Measurements from ENCODE around the gene SLC14A1.
"Not testable (repeated sequence)": the region's sequence is repeated elsewhere in the genome, so short reads cannot be mapped to it uniquely, and the experiment has no call there.

SLC14A1 gene

DNA sequence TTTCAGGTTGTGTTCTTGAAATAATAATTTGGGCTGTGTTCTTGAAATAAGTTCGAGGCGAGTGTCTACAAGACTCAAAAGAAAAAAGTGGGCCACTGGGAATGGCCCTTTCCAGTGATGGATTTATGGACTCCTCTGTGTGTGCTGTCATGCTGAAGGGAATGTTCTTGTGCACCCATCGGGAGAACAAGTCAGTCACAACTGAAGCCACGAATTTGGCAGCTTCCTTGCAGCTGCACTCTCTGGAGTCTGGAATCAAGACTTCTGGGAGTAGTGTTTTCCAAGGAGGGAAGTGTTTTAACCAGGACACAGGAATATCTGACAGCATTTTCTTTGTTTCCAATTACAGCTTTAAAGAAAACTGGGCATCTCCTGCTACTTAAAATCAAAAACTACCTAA lies 620 bp downstream of the SLC14A1 start:
- DNase-seq = no peak

GRCh38 chr18:45725336-45725735 lies 1.4 kb downstream of the SLC14A1 start:
- no peak for DNase-seq

DNA sequence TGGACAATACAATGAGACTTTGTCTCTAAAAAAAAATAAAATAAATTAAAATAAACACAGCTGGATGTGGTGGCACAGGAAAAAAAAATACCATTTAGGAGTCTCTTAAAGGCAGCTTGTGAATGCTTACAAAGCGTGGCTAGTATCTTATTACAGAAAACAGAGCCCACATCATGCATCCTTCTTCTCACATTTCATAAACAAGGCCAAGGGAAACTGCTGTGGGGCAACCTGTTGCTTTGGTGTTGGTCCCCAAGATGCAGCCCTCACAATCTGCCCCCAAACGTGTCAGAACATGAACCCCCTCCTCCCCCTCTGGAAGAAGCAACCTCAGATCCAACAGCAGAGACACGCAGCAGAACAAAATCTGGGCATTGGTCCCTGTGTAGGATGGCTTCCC lies 2.6 kb downstream of the SLC14A1 start:
- no peak for DNase-seq

- no peak for DNase-seq
Measured at GRCh38 chr18:45727068-45727467, 3.1 kb downstream of the SLC14A1 start.

GRCh38 chr18:45728336-45729010 lies 4.5 kb downstream of the SLC14A1 start:
- DNase-seq = no peak

DNA sequence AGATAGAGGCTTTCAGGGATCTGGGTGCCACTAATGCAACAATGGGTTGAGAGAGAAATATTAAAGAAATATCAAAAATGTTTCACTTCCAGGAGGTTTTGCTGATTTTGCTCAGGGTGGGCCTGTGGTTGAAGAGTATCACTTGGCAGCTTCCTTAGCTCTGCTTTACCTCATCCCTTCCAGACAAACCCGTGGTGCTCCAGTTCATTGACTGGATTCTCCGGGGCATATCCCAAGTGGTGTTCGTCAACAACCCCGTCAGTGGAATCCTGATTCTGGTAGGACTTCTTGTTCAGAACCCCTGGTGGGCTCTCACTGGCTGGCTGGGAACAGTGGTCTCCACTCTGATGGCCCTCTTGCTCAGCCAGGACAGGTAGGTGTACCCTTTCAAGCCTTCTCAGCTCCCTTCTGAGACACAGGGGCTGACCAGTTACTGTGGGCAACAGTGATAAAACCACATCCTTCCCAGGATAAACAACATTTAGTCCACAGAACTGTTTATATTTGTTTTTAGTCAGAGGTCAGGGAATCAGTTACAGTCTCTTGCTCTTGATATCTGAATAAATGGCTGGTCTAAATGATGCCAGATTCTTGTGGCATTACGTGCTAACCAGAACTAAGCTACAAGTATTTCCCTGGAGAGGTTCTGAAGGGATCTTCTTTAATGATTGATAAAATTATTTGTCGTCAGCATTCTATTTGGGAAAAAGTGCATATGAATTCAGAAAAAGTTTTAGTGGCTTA lies 7.0 kb downstream of the SLC14A1 start:
- DNase-seq = no peak

GRCh38 chr18:45731716-45732115 lies 7.7 kb downstream of the SLC14A1 start:
- no peak for DNase-seq

DNA sequence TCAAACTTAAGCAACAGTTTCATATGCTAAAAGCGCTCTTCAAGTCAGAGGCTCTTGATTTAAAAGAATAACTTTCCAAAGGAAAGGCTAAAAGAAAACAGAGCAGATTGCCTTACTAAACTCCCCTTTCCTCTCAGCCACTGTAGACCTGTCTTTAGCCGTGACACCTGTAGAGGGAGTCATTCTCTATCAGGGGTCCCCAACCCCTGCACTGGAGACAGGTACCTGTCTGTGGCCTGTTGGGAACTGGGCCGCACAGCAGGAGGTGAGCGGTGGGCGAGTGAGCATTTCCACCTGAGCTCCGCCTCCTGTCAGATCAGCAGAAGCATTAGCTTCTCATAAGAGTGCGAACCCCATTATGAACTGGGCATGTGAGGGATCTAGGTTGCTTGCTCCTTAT lies 9.6 kb downstream of the SLC14A1 start:
- DNase-seq = no peak

DNA sequence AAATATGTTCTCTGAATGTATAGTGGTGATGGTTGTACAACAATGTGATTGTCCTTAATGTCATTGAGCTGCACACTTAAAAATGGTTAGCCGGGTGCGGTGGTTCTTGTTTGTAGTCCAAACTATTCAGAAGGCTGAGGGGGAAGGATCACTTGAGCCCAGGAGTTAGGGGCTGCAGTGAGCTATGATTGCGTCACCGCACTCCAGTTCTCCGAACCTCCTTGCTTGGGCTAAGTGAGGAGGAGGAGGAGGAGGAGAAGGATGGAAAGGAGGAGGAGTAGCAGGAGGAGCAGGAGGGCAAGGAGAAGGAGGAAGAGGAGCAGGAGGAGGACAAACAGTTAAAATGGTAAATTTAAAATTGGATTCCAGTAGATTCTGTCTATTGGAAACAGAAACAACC lies 10.5 kb downstream of the SLC14A1 start:
- no peak for DNase-seq

GRCh38 chr18:45734944-45735343 lies 11.0 kb downstream of the SLC14A1 start:
- no peak for DNase-seq

GRCh38 chr18:45738660-45739059 lies 14.7 kb downstream of the SLC14A1 start:
- DNase-seq = no peak

DNA sequence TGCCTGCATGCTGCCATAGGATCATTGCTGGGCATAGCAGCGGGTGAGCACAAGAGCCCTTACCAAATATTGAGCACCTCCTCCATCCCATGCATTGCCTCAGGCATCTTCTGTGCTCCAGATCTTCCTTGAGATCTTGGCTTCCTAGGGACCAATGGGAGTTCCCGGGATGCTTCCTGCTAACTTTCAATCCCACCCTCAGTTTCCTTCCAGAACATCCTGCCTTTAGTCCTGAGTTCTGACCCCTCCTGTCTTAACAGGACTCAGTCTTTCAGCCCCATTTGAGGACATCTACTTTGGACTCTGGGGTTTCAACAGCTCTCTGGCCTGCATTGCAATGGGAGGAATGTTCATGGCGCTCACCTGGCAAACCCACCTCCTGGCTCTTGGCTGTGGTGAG lies 15.3 kb downstream of the SLC14A1 start:
- DNase-seq = no peak

DNA sequence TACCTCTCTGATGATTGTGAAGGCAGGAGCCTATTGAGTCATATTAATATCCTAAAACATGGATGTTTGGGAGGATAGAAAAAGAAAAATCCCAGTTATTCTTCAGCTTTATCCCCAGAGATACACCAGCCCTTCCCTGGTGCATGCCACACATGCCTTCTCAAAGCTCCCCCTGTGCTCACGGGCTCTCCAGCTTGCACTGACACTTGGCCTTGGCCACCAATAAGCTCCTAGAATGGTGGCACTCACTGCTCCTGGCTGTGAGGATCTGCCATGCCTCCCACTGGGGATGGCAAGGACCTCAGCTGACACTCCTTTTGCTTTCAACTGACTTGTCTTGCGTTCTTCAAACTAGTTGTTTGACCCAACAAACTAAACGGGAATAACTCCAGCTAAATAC lies 15.9 kb downstream of the SLC14A1 start:
- DNase-seq = no peak

DNA sequence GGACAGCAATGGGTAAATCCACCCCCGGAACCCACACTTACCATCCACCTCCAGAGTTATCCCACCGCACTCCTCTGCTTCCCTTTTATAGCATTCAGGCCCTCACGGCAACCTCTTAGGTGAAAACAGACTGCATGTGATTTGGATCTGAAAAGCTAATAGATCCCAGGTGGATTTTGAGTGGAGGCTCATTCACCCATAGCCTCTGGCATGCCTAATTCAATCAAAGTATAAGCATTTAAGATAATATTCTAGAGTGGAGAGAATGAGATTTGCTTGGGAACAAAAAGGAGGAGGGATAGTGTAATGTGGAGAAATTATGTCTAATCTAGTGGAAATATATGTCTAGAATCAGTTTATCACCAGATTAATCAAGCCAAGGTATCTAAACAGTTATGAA lies 17.1 kb downstream of the SLC14A1 start:
- DNase-seq = no peak

DNA sequence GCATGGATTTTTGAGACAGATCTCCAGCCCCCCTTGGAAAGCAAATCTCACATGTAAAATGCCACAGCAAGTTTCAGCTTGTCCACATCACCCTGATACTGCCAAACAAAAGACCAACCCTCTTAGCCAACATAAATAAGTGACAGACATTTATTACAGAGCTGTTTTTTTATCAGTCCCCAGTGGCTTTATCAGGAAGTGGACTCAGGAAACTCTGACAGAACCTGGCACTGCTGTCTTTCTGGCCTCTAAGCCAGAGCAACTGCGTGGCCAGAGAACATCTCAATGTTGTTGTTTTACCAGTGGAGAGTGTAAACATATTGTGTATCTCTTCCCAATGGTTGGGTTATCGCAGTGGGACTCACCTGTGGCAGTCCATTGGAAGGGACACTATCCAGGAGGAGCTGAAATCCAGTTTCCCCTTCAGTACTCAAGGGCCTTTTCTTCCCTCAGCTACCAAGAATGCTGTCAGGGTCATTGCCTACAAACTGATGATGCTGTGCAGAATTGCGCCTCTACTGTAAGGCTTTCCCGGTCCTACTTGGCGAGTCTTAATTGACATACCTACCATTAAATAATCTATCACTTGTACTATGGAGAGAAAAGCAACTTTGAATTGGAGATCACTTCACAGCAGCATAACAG lies 22.0 kb downstream of the SLC14A1 start:
- no peak for DNase-seq

DNA sequence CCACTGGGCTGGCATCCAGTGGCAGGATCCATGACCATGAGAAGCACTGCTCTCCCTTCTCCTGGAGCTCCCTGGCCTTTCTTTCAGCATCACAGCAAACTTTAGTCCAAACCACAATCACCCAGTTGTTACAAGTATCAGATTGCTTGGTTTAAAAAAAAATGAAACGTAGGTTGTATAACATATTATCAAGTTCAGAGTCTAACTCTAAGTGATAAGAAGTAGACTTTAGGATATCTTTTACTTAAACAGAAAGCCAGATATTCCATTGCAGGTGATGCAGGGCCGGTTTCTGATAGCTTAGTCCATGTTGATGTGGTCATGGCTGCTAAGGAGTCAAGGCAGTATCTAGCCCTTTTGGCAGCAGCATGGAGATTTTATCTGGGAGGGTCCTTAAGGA lies 24.5 kb downstream of the SLC14A1 start:
- no peak for DNase-seq

GRCh38 chr18:45749918-45750689 lies 26.1 kb downstream of the SLC14A1 start:
- no peak for DNase-seq

- no peak for DNase-seq
Measured at GRCh38 chr18:45751766-45752165, 27.8 kb downstream of the SLC14A1 start.

GRCh38 chr18:45752681-45753080 lies 28.7 kb downstream of the SLC14A1 start:
- DNase-seq = no peak

- DNase-seq = no peak
Measured at GRCh38 chr18:45753286-45753685, 29.3 kb downstream of the SLC14A1 start.

GRCh38 chr18:45755934-45756333 lies 32.0 kb downstream of the SLC14A1 start:
- no peak for DNase-seq

DNA sequence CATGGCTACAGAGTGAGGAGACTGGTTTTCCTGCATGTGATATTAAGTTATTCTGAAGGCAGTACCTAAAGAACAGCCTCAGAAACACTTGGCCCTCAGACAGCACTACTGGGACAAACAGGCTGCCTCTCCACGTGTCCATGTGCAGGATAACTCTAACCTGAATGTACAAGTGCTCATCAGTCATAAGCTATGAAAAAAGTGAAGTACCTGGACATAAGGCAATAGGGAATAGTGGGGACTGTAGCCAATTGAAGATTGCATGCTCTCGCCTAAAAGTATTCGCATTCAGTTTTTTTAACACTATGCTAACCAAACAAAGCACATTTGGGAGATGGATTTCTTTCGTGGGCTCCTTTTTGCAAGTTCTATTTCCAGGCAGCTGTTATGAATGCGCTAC lies 33.0 kb downstream of the SLC14A1 start:
- no peak for DNase-seq

GRCh38 chr18:45757644-45758043 lies 33.7 kb downstream of the SLC14A1 start:
- not testable (repeated sequence) for DNase-seq
